HepG2 (cell line): Measurements from ENCODE around the gene SLFN12. TPM values are rescaled to one million over a fixed set of nuclear protein-coding genes. Genes with fewer than 3 reads are reported as not detected.
A peak's percentile ranks its signal among the peaks of the same experiment; 100 is the strongest.

Source experiments
- ATAC-seq: fragments of 200-7000 bp; cut with Tn5 transposase; 3 replicates; pipeline ENCODE4 v1.9.1; 2020; ENCODE audit warnings: mild to moderate bottlenecking, moderate library complexity
- BruUV-seq: library from RNA; stranded (reverse); fragments of 400-500 nt; replicated peaks from 2 replicates; lab custom pipeline; 2021; lab: Mats Ljungman, UMichigan
- CTCF ChIA-PET: fragments of 300-600 bp; formaldehyde crosslinking; extraction: SDS; loops from one replicate; lab custom pipeline; 2021; ENCODE audit warnings: low total read pairs, inconsistent platforms, low intra/inter-chr PET ratio; lab: Yijun Ruan, JAX
- POLR2A ChIA-PET: fragments of 350-600 bp; sonication (Branson Sonifier 250); formaldehyde crosslinking; loops from one replicate; lab custom pipeline; 2020; ENCODE audit warnings: antibody characterized with exemption, inconsistent platforms; lab: Yijun Ruan, JAX
- DNase-seq: peaks from one replicate; pipeline ENCODE4 v3.0.0-alpha.2; 2015; ENCODE audit warnings: low spot score
- FAIRE-seq: peaks from 3 replicates; lab custom pipeline; 2011; peaks lifted over from hg19 to GRCh38; lab: Jason Lieb, UNC
- H2AFZ ChIP-seq: one replicate; pipeline ENCODE4 v1.6.1; 2011; ENCODE audit warnings: low read length, inconsistent platforms
- H3K27ac ChIP-seq: fragments of 300-600 bp; 3 replicates; pipeline ENCODE4 v1.8.0; 2011; ENCODE audit warnings: mixed run types, mild to moderate bottlenecking, mixed read lengths, low read length, inconsistent platforms; ENCODE audit not compliant: insufficient read depth; ENCODE audit errors: extremely low read length
- H3K27me3 ChIP-seq, 2 experiments: fragments of 200-600 bp in 1 of 2; 2 replicates in 1 of 2; 3 replicates in 1 of 2; pipeline versions ENCODE4 v1.6.0 to v1.8.0; 2011; ENCODE audit warnings: low read length in 2 of 2, mild to moderate bottlenecking in 2 of 2, moderate library complexity in 2 of 2, inconsistent platforms in 1 of 2; ENCODE audit not compliant: insufficient read depth in 2 of 2, control insufficient read depth in 1 of 2
- H3K36me3 ChIP-seq, 2 experiments: fragments of 200-600 bp in 1 of 2; replicated peaks in 1 of 2; 2 replicates in 1 of 2; 3 replicates in 1 of 2; pipeline versions ENCODE4 v1.5.1 to v1.8.0; 2011; ENCODE audit warnings: low read length in 2 of 2, inconsistent platforms in 1 of 2; ENCODE audit not compliant: insufficient read depth in 2 of 2, control insufficient read depth in 1 of 2
- H3K4me1 ChIP-seq: 2 replicates; pipeline ENCODE4 v1.5.1; 2012; ENCODE audit warnings: low read length, inconsistent platforms; ENCODE audit not compliant: insufficient read depth
- H3K4me2 ChIP-seq: 2 replicates; pipeline ENCODE4 v1.6.0; 2011; ENCODE audit warnings: low read depth, low read length, inconsistent platforms
- H3K4me3 ChIP-seq, 3 experiments: fragments of 200-600 bp in 1 of 3; sonication (generic), shearing (Covaris generic) in 1 of 3; replicated peaks in 1 of 3; 2 replicates each; pipeline ENCODE4 v1.5.1; 2011 to 2016; ENCODE audit warnings: low read length in 3 of 3, inconsistent platforms in 2 of 3, low read depth in 2 of 3, mild to moderate bottlenecking in 2 of 3, control low read depth in 1 of 3, mixed read lengths in 1 of 3; ENCODE audit not compliant: insufficient read depth in 1 of 3
- H3K79me2 ChIP-seq: one replicate; pipeline ENCODE4 v1.6.1; 2011; ENCODE audit warnings: low read length, inconsistent platforms; ENCODE audit not compliant: insufficient read depth
- H3K9ac ChIP-seq: 2 replicates; pipeline ENCODE4 v1.6.0; 2011; ENCODE audit warnings: mild to moderate bottlenecking, low read depth, low read length, inconsistent platforms; ENCODE audit not compliant: insufficient read depth
- H3K9me3 ChIP-seq: 2 replicates; pipeline ENCODE4 v1.5.1; 2012; ENCODE audit warnings: mild to moderate bottlenecking, low read length
- H4K20me1 ChIP-seq: 2 replicates; pipeline ENCODE4 v1.6.0; 2011; ENCODE audit warnings: inconsistent platforms, mild to moderate bottlenecking, low read length, moderate library complexity; ENCODE audit not compliant: insufficient read depth
- CREB1 ChIP-seq, 2 experiments: fragments of 450-650 bp in 1 of 2; IDR thresholded peaks; 2 replicates each; pipeline ENCODE4 v1.6.1; 2016 to 2017; ENCODE audit warnings: control low read depth in 1 of 2, mild to moderate bottlenecking in 1 of 2, missing compliant biosample characterization in 1 of 2, missing genetic modification characterization in 1 of 2
- MED8 ChIP-seq: sonication (generic); formaldehyde crosslinking; IDR thresholded peaks from 2 replicates; pipeline ENCODE4 v1.8.1; 2023; ENCODE audit warnings: mild to moderate bottlenecking, missing genetic modification reagents; ENCODE audit not compliant: insufficient replicate concordance
- ZNF616 ChIP-seq: sonication (generic); formaldehyde crosslinking; IDR thresholded peaks from 2 replicates; pipeline ENCODE4 v1.5.0; 2020; ENCODE audit warnings: low read depth, mild to moderate bottlenecking, missing genetic modification reagents
- WGBS: methylation state at CpG from one replicate; pipeline ENCODE4 v1.1.6; 2017; ENCODE audit warnings: low lambda C conversion rate; 5-methylcytosine and 5-hydroxymethylcytosine counted together
- in situ Hi-C: cut with HindIII; loops from 2 replicates; pipeline ENCODE4 v1.10.0; 2017; ENCODE audit warnings: low pct_unique_long_range_greater_than_20kb; ENCODE audit not compliant: extremely low pct_ligation_motif_present
- intact Hi-C: fragments of 100-400 bp; cut with micrococcal nuclease; formaldehyde crosslinking; loops from one replicate; pipeline ENCODE4 v1.10.0; 2022; ENCODE audit not compliant: unreplicated experiment
- polyA plus RNA-seq, 8 experiments: library from polyadenylated mRNA; depleted of rRNA in 3 of 8; stranded (reverse) in 7 of 8; unstranded in 1 of 8; fragments of >200 nt; fragmentation: Illumina TruSeq in 4 of 8; extraction: Trizol in 4 of 8; gene quantifications; 2 replicates each; pipeline versions ENCODE4 v1.2.1 to v1.2.3, GENCODE V29; 2011 to 2016; ENCODE audit warnings: low read depth in 4 of 8, missing spikeins in 1 of 8, mixed read lengths in 1 of 8; ENCODE audit not compliant: insufficient read depth in 1 of 8
- total RNA-seq, 5 experiments: library from RNA; depleted of rRNA; stranded (reverse); fragments of >200 nt; fragmentation: Illumina TruSeq; extraction: Trizol; gene quantifications; 2 replicates each; pipeline ENCODE4 v1.2.3, GENCODE V29; 2016; ENCODE audit warnings: low read depth in 1 of 5
- TF ChIP-seq, protein P1 (sequence below): sonication (generic); formaldehyde crosslinking; IDR thresholded peaks from 2 replicates; pipeline ENCODE4 v1.4.0; 2020; ENCODE audit warnings: mild to moderate bottlenecking, missing genetic modification reagents
- TF ChIP-seq, protein P2 (sequence below): sonication (generic); formaldehyde crosslinking; IDR thresholded peaks from 2 replicates; pipeline ENCODE4 v1.4.0; 2020; ENCODE audit warnings: mild to moderate bottlenecking, missing genetic modification reagents

The SLFN12 gene
- total and polyA plus RNA-seq, 2 of the 13 experiments (the other 11 are each of a cell fraction or from before 2014, with no cell fraction given), result 0.13 TPM; not detected in 1

DNA sequence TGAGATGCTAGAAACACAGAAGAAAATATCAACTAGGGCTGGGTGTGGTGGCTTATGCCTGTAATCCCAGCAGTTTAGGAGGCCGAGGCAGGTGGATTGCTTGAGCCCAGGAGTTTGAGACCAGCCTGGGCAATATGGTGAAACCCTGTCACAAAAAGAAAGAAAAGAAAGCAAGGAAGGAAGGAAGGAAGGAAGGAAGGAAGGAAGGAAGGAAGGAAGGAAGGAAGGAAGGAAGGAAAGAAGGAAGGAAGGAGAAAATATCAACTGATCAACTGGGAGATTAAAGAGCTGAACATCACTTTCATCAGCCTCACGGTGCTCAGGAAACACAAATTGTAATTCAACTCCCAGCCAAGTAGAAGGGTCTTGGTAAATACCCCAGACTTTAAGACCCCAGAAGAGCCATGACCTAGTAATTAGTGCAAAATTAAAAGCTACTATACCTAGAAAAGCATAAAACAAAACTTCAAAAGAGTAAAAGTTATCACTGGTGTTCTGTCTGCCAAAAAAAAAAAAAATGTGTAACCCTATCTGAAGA is 44.1 kb upstream of the SLFN12 start (continued):
- TF ChIP-seq, protein P1, sequence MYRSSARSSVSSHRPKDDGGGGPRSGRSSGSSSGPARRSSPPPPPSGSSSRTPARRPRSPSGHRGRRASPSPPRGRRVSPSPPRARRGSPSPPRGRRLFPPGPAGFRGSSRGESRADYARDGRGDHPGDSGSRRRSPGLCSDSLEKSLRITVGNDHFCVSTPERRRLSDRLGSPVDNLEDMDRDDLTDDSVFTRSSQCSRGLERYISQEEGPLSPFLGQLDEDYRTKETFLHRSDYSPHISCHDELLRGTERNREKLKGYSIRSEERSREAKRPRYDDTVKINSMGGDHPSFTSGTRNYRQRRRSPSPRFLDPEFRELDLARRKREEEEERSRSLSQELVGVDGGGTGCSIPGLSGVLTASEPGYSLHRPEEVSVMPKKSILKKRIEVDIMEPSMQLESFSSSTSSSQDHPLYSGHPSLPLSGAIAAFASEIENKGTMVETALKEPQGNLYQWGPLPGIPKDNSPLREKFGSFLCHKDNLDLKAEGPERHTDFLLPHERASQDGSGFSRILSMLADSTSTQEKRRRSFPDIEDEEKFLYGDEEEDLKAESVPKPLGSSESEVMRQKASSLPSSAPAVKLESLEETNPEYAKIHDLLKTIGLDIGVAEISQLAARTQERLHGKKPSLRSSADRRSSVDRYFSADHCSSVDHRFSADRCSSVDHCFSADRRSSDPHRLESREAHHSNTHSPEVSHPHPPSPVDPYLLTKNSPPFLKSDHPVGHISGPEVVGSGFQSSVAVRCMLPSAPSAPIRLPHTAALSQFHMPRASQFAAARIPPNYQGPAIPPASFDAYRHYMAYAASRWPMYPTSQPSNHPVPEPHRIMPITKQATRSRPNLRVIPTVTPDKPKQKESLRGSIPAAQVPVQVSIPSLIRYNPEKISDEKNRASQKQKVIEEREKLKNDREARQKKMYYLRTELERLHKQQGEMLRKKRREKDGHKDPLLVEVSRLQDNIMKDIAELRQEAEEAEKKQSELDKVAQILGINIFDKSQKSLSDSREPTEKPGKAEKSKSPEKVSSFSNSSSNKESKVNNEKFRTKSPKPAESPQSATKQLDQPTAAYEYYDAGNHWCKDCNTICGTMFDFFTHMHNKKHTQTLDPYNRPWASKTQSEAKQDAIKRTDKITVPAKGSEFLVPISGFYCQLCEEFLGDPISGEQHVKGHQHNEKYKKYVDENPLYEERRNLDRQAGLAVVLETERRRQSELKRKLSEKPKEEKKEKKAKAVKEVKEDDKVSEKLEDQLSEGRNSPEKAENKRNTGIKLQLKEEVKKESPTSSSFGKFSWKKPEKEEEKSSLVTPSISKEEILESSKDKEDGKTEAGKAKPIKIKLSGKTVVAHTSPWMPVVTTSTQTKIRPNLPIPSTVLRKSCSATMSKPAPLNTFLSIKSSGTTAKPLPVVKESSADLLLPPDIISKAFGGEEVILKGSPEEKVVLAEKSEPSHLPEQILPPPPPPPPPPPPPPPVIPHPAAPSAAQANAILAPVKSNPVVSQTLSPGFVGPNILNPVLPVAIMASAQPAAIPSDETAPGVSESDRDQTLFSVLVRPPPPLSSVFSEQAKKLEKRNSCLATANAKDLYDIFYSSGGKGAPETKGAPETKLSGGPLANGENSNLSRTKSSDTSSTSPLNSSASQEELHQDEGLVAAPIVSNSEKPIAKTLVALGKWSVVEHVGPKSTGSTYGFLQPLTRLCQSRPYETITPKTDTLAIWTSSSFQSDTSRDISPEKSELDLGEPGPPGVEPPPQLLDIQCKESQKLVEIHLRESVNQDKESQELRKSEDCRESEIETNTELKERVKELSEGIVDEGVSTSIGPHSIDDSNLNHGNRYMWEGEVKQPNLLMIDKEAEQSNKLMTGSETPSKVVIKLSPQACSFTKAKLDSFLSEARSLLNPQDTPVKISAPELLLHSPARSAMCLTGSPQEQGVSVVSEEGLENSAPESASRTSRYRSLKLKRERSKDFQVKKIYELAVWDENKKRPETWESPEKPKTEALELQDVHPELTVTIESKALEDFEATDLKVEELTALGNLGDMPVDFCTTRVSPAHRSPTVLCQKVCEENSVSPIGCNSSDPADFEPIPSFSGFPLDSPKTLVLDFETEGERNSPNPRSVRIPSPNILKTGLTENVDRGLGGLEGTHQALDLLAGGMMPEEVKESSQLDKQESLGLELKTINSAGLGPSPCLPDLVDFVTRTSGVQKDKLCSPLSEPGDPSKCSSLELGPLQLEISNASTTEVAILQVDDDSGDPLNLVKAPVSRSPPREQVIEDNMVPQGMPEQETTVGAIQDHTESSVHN, result no peak
- TF ChIP-seq, protein P2, sequence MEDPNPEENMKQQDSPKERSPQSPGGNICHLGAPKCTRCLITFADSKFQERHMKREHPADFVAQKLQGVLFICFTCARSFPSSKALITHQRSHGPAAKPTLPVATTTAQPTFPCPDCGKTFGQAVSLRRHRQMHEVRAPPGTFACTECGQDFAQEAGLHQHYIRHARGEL (CRISPR knock-in tag), result no peak
- TF ChIP-seq MED8 (CRISPR knock-in tag), result no peak
- TF ChIP-seq, all 625 proteins: peak for 0

DNA sequence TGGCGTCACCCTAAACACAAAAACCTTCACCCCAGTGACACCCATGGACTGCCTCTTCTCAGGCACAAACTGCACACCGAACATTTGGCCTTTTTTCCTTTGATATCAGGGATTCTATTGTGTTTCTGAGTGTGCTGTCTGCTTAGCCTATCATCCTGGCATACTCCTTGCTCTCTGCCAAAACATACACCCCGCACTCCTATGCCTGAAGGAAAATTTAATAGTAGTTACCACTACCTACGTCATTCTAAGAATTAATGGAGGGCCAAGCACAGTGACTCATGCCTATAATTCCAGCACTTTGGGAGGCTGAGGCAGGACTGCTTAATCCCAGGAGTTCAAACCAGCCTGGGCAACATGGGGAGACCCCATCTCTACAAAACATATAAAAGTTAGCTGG is 36.2 kb upstream of the SLFN12 start:
- Histone ChIP-seq H3K4me1 (no peaks in the 10 kb centered on the region), H4K20me1 (no peaks in the 10 kb centered on the region), H3K4me3 (no peak overlapping the region), H3K4me2 (no peak overlapping the region), H3K9me3 (no peaks in the 10 kb centered on the region), H3K9ac (no peak overlapping the region), H3K27me3 (peaks cover 0 to 9% of the 10 kb centered on the region in 2 experiments; a peak in 1 of 5 replicates), H3K79me2 (no peaks in the 10 kb centered on the region), H3K27ac (no peak overlapping the region), H2AFZ (no peak overlapping the region), H3K36me3 (no peaks in the 10 kb centered on the region)
- BruUV-seq, result no TSS peak
- in situ Hi-C loops, result no loop called here
- no peak for ATAC-seq
- no peak for FAIRE-seq
- intact Hi-C loops, result no loop called here
- DNase-seq, result no peak
- TF ChIP-seq CREB1 (IDR thresholded peaks at IDR 0.05) (peak; percentile 53), CREB1 (CRISPR knock-in tag; IDR thresholded peaks at IDR 0.05) (no peak), ZNF616 (CRISPR knock-in tag) (no peak)
- CTCF ChIA-PET, result no interaction called here
- WGBS, result 0% methylated on average over 4 of the region's 4 CpGs
- POLR2A ChIA-PET, result no interaction called here
